ENCODE results near the gene SVOP.

The SVOP gene

DNA sequence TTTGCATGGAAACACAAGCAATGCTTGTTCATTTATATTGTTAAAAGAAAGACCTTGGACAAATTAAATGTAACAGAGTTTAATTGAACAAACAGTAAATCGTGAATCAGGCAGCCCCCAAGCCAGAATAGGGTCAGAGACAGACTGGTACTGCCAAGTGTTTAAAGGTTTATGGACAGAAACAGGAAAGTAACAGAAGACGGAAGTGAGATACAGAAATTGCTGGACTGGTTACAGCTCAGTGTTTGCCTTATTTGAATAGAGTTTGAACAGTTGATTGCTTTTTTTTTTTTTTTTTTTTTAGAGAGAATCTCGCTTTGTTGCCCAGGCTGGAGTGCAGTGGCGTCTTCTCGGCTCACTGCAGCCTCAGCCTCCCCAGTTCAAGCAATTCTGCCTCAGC is 90.7 kb downstream of the SVOP start:
- no peak for DNase-seq (ENCODE audit: low read depth)
- no peak for TF ChIP-seq CTCF (conservative IDR thresholded peaks at IDR 0.05; ENCODE audit: low read depth, low read length)
- no peak overlapping the region for H3K4me3 ChIP-seq (ENCODE audit: low read length)

GRCh38 chr12:108928695-108929094 is 92.2 kb downstream of the SVOP start:
- TF ChIP-seq CTCF (conservative IDR thresholded peaks at IDR 0.05; ENCODE audit: low read depth, low read length), result no peak
- H3K4me3 ChIP-seq (ENCODE audit: low read length), result no peak overlapping the region
- no peak for DNase-seq (ENCODE audit: low read depth)

GRCh38 chr12:108922918-108923317 is 98.0 kb downstream of the SVOP start:
- no peak overlapping the region for H3K4me3 ChIP-seq (ENCODE audit: low read length)
- TF ChIP-seq CTCF (conservative IDR thresholded peaks at IDR 0.05; ENCODE audit: low read depth, low read length), result no peak
- no peak for DNase-seq (ENCODE audit: low read depth)

GRCh38 chr12:108921946-108922345 is 98.9 kb downstream of the SVOP start:
- no peak for DNase-seq (ENCODE audit: low read depth)
- TF ChIP-seq CTCF (conservative IDR thresholded peaks at IDR 0.05; ENCODE audit: low read depth, low read length), result no peak
- no peak overlapping the region for H3K4me3 ChIP-seq (ENCODE audit: low read length)

DNA sequence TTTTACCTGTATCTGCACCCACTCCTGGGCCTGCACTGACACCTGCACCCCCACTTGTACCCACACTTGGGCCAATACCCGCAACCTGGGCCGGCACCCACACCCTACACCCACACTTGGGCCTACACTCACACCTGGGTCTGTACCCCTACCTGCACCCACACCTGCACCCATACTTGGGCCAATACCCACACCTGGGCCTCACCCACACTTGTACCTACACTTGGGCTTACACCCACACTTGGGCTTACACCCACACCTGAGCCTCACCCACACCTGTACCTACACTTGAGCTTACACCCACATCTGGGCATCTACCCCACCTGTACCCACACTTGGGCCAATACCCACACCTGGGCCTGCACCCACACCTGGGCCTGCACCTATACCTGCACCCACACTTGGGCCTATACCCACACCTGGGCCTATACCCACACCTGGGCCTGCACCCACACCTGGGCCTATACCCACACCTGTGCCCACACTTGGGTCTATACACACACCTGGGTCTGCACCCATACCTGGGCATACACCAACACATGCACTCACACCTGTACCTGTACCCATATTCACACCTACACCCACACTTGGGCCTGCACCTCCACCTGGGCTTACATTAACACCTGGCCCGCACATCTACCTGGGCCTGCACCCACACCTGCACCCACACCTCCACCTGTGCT is 101.8 kb downstream of the SVOP start:
- no peak for DNase-seq (ENCODE audit: low read depth)
- no peak for TF ChIP-seq CTCF (conservative IDR thresholded peaks at IDR 0.05; ENCODE audit: low read depth, low read length)
- no peak overlapping the region for H3K4me3 ChIP-seq (ENCODE audit: low read length)

GRCh38 chr12:108918206-108918605 is 102.7 kb downstream of the SVOP start:
- H3K4me3 ChIP-seq (ENCODE audit: low read length), result no peak overlapping the region
- DNase-seq (ENCODE audit: low read depth), result no peak
- TF ChIP-seq CTCF (conservative IDR thresholded peaks at IDR 0.05; ENCODE audit: low read depth, low read length), result no peak

DNA sequence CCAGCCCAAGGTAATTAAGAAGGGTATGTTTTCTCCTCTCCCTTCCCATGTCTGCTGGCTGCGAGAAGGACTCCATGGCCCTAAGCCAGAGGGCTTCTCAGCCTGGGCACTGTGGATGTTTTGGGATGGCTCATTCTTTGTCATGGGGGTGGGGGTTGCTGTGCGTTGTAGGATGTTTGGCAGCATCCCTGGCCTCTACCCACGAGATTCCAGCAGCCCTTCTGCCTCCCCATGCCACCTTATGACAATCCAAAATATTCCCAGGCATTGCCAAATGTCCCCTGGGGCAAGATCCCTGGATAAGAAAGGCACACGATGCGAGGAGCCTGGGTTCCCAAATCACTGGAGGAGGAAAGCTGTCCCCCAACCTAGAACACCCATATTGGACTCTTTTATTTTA is 104.5 kb downstream of the SVOP start:
- no peak overlapping the region for H3K4me3 ChIP-seq (ENCODE audit: low read length)
- DNase-seq (ENCODE audit: low read depth), result no peak
- no peak for TF ChIP-seq CTCF (conservative IDR thresholded peaks at IDR 0.05; ENCODE audit: low read depth, low read length)
